HG02759 (cell line): ENCODE results near the gene CNN2.

Experiments
- ATAC-seq: cut with Tn5 transposase; IDR thresholded peaks from one replicate; pipeline ENCODE4 v1.9.1; 2021; ENCODE audit warnings: mild to moderate bottlenecking, moderate library complexity; ENCODE audit not compliant: unreplicated experiment

Gene CNN2

DNA sequence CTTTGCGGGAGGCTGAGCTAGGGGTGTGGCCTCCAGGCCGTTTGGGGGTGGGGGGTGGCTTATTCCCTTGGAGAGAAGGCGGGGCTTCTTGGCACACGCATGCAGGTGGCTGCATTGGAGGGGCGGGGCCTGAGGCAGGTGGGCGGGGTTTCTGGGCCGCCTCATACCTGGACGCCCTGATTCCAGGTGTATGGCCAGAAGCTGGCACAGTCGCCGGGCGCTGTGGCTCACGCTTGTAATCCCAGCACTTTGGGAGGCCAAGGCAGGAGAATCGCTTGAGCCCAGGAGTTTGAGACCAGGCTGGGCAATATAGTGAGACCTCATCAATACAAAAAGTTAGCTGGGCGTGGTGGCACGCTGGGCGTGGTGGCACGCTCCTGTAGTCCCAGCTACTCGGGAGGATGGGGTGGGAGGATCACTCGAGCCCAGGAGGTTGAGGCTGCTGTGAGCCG lies 21.3 kb downstream of the CNN2 start:
- ATAC-seq = no peak

DNA sequence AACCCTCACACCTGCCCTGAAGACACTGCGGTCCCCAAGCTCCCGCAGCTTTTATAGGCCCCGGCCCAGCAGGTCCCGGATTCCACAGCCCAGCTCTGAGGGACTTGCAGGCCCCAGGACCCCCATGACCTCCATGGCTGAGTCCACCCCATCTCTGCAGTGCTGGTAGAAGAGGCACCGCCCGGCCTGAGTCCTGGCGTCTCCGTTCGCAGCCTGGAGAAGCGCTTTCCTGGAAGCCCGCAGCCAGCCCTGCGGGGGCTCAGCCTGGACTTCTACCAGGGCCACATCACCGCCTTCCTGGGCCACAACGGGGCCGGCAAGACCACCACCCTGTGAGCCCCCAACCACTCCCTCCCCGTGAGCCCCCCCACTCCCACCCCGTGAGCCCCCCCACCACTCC lies 22.7 kb downstream of the CNN2 start:
- ATAC-seq = no peak

DNA sequence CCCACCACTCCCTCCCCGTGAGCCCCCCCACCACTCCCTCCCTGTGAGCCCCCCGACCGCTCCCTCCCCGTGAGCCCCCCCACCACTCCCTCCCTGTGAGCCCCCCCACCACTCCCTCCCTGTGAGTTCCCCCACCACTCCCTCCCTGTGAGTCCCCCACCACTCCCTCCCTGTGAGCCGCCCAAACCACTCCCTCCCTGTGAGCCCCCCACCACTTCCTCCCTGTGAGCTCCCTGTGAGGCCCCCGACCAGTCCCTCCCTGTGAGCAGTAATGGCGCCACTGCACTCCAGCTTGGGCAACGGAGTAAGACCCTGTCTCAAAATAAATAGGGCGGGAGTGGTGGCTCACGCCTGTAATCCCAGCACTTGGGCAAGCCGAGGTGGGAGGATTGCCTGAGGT lies 23.4 kb downstream of the CNN2 start:
- no peak for ATAC-seq

DNA sequence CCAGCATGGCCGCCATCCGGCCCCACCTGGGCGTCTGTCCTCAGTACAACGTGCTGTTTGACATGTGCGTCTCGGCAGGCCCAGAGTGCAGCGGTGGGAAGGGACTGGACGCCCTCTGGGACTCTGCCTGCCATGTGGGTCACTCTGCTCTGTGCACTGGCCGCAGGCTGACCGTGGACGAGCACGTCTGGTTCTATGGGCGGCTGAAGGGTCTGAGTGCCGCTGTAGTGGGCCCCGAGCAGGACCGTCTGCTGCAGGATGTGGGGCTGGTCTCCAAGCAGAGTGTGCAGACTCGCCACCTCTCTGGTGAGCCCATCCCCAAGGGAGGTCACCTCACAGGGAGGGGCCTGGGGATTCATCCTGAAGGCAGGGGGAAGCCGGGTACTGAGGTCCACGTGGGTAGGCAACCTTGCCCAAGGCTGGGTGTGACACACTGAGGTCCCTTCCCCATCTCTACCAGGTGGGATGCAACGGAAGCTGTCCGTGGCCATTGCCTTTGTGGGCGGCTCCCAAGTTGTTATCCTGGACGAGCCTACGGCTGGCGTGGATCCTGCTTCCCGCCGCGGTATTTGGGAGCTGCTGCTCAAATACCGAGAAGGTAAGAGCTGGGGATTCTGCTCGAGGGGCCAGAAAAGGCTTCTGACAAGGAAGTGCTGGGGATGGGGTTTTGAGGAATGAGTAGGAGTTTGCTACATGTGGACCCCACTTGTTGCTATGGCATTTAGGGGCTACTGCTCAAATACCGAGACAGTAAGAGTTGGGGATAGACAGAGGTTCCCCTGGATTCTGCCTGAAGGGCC lies 24.8 kb downstream of the CNN2 start:
- ATAC-seq = no peak

DNA sequence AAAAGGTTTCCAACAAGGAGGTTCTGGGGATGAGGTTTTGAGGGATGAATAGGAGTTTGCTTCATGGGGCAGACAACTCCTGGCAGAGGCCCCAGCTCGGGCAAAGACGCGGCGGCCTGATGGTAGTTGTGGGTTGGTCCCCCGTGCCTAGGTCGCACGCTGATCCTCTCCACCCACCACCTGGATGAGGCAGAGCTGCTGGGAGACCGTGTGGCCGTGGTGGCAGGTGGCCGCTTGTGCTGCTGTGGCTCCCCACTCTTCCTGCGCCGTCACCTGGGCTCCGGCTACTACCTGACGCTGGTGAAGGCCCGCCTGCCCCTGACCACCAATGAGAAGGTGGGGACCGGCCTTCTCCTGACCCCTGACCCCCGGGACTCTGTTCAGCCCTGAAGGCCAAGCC lies 25.4 kb downstream of the CNN2 start:
- no peak for ATAC-seq

DNA sequence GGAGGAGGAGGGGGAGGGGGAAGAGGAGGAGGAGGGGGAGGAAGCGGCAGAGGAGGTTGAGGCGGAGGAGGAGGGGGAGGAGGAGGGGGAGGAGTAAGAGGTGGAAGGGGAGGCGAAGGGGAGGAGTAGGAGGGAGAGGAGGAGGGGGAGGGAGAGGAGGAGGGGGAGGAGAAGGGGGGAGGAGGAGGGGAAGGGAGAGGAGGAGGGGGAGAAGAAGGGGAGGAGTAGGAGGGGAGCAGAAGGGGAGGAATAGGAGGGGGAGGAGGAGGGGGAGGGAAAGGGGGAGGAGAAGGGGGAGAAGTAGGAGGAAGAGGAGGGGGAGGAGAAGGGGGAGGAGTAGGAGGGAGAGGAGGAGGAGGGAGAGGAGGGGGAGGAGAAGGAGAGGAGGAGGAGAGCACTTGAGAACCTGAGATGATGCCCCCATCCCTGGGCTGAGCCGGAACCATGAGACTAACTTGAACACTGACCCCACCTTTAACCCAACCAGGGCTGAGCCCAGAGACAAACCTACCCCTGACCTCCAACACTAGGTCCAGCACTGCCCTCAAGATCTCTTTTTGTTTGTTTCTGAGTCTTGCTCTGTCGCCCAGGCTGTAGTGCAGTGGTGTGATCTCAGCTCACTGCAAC lies 26.1 kb downstream of the CNN2 start:
- no peak for ATAC-seq

DNA sequence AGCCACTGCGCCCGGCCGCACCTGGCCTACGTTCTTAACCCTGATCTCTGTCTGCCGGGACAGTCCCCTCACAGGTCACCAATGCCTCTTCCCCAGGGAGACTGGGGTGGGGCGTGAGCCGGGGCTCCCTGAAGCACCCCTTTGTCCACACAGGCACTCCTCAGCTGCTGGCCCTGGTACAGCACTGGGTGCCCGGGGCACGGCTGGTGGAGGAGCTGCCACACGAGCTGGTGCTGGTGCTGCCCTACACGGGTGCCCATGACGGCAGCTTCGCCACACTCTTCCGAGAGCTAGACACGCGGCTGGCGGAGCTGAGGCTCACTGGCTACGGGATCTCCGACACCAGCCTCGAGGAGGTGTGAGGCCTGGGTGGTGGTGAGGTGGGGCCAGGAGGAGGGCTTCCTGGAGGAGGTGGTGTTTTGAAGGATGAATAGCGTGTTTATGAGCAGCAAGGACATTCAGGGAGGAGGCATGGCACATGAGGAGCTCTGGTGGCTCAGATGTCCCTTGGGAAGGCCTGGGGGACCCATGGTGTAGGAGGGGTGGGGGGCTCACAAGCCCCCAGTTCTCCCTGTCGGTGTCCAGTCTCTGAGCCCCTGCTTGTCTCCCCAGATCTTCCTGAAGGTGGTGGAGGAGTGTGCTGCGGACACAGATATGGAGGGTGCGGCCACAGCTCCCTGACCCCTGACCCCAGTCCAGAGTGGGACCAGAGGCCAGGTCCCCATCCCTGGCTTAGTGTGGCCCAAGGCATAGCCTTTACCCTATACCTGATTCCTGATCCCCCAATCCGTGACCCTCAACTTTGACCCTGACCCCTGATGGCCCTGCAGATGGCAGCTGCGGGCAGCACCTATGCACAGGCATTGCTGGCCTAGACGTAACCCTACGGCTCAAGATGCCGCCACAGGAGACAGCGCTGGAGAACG lies 27.0 kb downstream of the CNN2 start:
- ATAC-seq = no peak

DNA sequence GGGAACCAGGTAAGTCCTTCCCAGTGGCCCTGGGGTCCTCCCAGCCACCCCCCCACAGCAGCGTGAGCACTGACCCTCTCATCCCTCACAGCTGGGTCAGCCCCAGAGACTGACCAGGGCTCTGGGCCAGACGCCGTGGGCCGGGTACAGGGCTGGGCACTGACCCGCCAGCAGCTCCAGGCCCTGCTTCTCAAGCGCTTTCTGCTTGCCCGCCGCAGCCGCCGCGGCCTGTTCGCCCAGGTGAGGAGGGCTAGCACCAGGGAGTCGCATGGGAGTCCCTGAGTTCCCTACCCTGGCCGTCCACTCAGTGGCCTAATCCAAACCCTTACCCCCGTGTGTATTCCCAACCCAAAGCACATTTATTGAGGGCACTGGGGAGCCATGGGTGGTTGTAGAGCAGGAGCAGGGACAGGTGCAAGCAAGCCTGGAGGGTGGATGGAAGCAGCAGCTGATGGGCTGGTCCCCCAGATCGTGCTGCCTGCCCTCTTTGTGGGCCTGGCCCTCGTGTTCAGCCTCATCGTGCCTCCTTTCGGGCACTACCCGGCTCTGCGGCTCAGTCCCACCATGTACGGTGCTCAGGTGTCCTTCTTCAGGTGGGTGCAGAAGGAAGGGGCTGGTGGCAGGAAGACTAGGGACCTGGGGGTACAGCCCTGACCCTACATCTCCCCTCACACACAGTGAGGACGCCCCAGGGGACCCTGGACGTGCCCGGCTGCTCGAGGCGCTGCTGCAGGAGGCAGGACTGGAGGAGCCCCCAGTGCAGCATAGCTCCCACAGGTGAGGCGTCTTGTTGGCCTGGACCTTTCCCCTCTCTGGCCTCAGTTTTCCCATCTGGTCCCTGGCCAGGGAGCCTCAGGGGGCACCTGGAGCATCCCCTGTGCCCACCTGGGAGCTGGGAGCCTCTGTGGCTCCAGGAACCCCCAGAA lies 28.0 kb downstream of the CNN2 start:
- no peak for ATAC-seq

DNA sequence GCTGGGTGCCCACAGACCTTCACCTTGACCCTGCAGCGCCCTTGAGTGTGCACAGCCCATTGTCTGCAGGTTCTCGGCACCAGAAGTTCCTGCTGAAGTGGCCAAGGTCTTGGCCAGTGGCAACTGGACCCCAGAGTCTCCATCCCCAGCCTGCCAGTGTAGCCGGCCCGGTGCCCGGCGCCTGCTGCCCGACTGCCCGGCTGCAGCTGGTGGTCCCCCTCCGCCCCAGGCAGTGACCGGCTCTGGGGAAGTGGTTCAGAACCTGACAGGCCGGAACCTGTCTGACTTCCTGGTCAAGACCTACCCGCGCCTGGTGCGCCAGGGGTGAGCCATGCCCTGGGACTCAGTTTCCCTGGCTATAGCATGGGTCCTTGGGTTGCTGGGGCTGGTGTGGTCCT lies 28.6 kb downstream of the CNN2 start:
- ATAC-seq = no peak

DNA sequence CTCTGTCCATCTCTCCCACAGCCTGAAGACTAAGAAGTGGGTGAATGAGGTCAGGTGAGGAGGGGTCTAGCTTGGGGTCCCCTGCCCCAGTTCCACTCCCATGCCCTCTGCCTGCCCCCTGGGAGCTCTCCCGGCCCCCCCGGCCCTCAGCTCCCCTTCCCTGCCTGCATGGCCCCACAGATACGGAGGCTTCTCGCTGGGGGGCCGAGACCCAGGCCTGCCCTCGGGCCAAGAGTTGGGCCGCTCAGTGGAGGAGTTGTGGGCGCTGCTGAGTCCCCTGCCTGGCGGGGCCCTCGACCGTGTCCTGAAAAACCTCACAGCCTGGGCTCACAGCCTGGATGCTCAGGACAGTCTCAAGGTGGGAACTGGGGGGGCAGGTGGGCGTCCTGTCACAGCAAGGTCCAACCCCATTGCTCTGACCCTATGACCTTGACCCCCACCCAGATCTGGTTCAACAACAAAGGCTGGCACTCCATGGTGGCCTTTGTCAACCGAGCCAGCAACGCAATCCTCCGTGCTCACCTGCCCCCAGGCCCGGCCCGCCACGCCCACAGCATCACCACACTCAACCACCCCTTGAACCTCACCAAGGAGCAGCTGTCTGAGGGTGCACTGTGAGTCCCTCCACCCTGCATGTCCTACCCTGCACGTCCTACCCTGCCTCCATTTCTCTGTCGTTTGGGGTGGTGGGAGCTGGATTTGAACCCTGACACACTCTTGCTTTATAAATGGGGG lies 29.6 kb downstream of the CNN2 start:
- no peak for ATAC-seq

DNA sequence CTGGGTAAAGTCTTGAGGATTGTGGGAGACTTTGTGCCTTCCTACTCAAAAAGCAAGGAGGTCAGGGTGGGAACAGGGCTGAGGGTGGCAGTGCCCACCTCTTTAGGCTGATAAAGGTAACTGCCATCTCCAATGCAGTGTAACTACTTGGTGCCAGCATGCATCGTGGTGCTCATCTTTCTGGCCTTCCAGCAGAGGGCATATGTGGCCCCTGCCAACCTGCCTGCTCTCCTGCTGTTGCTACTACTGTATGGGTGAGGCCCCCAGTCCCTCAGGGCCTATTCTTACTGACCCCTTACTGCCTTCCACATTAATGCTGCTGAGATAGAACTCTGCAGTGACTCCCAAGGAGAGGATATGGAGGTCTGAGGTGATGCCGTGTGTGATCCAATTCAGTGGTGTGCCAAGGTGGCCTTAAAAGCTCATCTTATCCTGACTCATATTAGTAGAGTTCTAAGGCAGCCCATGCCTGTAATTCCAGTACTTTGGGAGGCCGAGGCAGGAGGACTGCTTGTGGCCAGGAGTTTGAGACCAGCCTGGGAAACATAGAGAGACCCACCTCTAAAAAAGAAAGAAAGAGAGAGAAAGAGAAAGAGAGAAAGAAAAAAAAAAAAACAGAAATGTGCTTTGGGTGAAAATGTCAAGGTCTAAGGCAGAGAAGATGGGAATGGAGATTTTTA lies 30.9 kb downstream of the CNN2 start:
- ATAC-seq = no peak

DNA sequence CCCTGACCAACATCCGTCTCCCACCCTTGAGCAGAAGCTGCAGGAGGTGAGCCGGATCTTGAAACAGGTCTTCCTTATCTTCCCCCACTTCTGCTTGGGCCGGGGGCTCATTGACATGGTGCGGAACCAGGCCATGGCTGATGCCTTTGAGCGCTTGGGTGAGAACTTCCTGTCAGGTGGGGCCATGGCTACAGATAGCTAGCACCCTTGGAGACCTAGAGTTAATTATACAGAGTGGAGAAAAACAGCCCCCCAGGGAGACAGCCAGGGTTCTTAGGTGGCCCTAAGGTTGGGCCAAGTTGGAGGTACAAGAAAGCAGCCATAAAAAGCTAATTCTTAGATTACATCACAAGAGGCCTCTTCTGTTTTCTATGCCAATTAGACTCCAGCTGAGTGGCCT lies 31.7 kb downstream of the CNN2 start:
- ATAC-seq = no peak

DNA sequence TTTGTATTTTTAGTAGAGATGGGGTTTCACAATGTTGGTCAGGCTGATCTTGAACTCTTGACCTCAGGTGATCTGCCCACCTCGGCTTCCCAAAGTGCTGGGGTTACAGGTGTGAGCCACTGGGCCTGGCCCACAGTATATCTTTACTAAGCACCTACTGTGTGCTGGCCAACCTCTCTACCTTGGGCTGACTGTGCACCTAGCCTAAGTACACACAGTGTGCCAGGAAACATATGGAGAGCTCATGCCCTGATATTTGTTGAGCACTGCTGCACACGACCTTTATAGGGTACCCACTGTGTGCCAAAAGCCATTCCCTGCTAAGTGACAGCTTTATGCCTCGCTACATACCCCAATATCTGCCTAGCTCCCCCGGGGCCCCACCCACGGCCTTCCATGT lies 34.3 kb downstream of the CNN2 start:
- ATAC-seq = no peak

DNA sequence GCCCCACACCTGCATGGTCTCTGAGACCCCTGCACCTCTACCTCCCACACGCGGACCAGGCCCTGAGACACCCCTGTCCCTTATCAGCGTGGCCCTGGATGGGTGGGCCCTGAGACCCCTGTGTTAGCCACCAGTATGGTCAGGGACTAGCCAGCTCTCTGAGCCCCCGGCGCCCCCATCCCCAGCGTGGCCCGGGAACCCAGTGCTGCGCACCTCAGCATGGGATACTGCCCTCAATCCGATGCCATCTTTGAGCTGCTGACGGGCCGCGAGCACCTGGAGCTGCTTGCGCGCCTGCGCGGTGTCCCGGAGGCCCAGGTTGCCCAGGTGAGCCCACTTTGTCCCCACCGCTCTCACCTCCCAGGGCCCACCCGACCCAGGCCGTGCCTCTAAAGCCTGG lies 35.6 kb downstream of the CNN2 start:
- no peak for ATAC-seq

DNA sequence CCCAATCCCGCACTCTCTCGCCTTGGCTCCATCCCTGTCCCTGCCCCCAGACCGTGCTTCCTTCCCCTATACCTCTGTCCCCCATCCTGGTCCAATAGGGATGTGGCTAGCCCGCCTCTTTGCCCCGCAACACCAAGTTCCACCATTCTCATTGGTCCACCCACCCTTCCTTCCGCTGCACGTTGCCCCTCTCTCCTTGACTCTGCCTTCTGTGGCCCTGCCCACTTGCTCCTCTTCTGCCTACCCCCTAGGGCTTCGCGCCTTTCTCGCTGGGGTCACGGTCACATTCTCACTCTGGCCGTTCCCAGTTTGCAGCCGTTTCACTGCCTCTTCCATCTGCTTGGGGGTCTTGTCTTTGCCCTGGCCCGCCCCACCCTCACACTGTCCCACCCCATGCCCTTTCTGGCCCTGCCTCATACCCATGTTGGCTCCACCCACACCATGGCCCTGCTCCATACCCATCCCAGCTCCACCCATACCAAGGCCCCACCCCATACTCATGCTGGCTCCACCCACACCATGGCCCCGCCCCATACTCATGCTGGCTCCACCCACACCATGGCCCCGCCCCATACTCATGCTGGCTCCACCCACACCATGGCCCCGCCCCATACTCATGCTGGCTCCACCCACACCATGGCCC lies 36.1 kb downstream of the CNN2 start:
- ATAC-seq = no peak

DNA sequence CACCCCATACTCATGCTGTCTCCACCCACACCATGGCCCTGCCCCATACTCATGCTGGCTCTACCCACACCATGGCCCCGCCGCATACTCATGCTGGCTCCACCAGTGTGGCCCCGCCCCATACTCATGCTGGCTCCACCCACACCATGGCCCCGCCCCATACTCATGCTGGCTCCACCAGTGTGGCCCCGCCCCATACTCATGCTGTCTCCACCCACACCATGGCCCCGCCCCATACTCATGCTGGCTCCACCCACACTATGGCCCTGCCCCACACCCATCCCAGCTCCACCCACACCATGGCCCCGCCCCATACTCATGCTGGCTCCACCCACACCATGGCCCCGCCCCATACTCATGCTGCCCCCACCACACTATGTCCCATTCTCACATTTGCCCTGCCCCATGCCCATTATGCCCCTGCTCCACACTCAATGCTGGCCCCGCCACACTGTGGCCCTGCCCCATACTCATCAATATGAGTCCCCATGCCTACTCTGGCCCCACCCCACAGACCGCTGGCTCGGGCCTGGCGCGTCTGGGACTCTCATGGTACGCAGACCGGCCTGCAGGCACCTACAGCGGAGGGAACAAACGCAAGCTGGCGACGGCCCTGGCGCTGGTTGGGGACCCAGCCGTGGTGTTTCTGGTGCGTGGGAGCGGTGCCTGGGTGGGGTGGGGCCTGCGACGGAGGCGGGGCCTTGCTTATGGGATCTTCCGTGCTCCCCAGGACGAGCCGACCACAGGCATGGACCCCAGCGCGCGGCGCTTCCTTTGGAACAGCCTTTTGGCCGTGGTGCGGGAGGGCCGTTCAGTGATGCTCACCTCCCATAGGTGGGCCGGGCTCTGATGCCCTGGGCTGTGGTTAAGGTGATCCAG lies 36.9 kb downstream of the CNN2 start:
- ATAC-seq = no peak

DNA sequence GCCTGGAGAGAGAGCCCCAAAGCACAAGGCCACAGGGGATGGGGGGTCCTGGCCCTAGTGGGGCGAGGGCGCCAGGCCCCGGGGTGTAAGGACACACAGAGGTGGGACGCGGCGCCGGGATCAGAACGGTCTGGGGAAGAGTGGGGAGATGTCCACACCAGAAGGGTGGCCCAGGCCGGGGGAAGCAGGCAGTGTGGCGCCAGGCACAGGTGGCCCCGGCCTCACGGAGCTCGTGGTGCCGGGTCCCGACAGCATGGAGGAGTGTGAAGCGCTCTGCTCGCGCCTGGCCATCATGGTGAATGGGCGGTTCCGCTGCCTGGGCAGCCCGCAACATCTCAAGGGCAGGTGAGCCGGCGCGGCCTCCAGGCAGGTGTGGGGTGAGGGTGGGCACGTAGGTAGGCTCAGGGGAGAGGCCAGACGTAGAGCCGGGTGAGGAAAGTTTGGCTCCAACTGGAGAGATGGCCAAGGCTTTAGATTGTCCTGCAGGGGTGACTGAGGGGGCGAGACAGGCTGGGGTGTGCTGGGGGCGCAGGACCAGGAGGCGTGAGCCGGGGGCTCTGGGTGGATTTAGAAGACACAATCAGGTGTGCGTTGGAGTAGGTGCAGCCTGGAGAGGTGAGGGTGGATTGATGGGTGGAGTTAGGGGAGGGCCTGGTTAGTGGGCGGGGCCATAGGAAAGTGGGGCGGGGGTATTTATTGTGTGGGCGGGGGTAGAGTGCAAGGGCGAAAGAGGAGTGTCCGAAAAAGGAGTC lies 37.7 kb downstream of the CNN2 start:
- ATAC-seq = no peak
